ENCODE results near the gene NT5DC3. TPM values are rescaled to one million over a fixed set of nuclear protein-coding genes. Genes with fewer than 3 reads are reported as not detected.

NT5DC3 gene
- total RNA-seq, 6 donors from 2014 or later = 3.8 to 29.3 (median 7.3) TPM

DNA sequence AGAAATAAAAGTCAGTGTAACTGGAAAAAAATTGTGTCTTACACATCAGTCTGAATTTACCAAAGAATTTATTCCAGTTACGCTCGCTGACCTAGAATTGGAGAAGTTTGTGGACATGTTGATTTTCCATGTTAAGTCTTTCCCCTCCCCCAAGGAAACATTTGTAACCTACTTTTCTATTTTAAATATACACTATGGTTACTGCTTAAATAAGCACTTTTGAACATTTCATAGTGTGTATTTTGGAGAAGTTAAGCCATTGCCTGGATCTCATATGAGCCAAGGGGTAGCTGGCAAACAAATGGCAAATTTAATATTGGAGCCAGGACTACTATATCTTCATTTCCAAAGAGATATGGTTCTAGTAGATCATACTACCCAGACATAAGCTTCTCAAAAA is 42.9 kb upstream of the NT5DC3 start:
- no peaks in the 10 kb centered on the region for H3K4me1 ChIP-seq

DNA sequence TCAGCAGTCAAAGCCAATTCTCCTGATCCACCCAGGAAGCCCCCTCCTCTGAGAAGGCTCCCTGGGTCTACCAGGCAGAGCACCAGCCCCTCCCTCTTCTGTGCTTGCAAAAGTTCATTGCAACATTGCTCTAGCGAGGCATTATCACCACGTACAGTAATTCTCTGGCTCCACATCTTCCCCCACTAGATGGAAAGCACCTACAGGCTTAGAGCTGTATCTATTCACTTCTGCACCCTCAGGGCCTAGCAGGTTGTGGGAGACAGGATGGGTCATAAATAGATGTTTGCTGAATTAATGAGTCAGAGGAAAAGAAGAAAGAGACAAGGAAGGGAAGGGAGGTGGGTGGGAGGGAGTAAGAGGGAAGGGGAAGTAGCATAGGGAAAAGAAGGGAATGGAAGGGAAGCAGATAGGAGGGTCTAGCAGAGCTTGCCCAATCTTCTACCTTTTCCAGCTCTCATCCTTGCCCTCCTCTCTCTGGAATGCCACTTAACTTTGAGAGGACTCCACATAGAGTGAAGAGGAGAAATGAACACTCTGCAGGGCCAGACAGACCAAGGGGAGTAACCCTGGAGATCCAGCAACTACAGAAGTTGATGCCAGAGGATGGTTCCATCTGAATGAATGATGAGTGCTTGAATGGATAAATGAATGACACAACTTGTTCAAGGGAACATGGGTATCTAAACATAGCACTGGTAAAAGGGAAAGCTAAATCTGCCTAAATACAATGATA is 42.0 kb upstream of the NT5DC3 start:
- H3K4me3 ChIP-seq = no peak overlapping the region
- no peaks in the 10 kb centered on the region for H3K9me3 ChIP-seq
- H3K27me3 ChIP-seq = no peaks in the 10 kb centered on the region
- H3K4me1 ChIP-seq = no peaks in the 10 kb centered on the region
- DNase-seq (no peak), ATAC-seq (ENCODE audit: low FRiP score in 2 of 2) (no peak)
- no peak overlapping the region for H3K27ac ChIP-seq
- 22 to 64% methylated on average over 2 of the region's 2 CpGs for WGBS, 2 donors
- TF ChIP-seq POLR2AphosphoS5 (IDR thresholded peaks at IDR 0.05) (no peak), EP300 (IDR thresholded peaks at IDR 0.05) (no peak), POLR2A (IDR thresholded peaks at IDR 0.05) (no peak)
- TF ChIP-seq, protein P1, sequence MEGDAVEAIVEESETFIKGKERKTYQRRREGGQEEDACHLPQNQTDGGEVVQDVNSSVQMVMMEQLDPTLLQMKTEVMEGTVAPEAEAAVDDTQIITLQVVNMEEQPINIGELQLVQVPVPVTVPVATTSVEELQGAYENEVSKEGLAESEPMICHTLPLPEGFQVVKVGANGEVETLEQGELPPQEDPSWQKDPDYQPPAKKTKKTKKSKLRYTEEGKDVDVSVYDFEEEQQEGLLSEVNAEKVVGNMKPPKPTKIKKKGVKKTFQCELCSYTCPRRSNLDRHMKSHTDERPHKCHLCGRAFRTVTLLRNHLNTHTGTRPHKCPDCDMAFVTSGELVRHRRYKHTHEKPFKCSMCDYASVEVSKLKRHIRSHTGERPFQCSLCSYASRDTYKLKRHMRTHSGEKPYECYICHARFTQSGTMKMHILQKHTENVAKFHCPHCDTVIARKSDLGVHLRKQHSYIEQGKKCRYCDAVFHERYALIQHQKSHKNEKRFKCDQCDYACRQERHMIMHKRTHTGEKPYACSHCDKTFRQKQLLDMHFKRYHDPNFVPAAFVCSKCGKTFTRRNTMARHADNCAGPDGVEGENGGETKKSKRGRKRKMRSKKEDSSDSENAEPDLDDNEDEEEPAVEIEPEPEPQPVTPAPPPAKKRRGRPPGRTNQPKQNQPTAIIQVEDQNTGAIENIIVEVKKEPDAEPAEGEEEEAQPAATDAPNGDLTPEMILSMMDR (IDR thresholded peaks at IDR 0.05) = no peak
- H3K36me3 ChIP-seq = no peaks in the 10 kb centered on the region

More for the DNA sequence above, 42.9 kb upstream of the NT5DC3 start:
- TF ChIP-seq POLR2AphosphoS5 (IDR thresholded peaks at IDR 0.05) (no peak), EP300 (IDR thresholded peaks at IDR 0.05) (no peak), POLR2A (IDR thresholded peaks at IDR 0.05) (no peak)
- TF ChIP-seq, protein P1 (IDR thresholded peaks at IDR 0.05) = no peak
- no peak overlapping the region for H3K4me3 ChIP-seq
- DNase-seq (no peak), ATAC-seq (ENCODE audit: low FRiP score in 2 of 2) (no peak)
- H3K9me3 ChIP-seq = no peaks in the 10 kb centered on the region
- H3K27me3 ChIP-seq = no peaks in the 10 kb centered on the region
- no peaks in the 10 kb centered on the region for H3K36me3 ChIP-seq
- 78 to 80% methylated on average over 2 of the region's 2 CpGs for WGBS, 2 donors
- no peak overlapping the region for H3K27ac ChIP-seq

DNA sequence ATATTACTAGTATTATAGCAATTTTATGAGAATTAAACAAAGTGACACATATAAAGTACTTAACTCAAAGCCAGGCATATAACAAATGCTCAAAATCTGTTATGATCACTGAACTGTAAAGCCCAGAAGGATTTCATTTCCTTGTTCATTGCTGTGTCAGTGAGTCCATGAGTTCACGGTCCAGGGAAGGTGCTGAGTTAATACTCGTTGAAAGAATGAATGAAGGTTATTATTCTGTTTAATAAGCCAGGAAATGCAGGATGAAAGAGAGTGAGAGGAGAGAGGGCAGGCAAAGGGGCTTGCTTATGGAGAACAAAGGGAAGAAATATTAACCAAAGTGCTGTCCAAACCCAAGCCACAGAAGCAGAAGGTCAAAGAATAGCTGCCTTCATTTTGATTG is 40.2 kb upstream of the NT5DC3 start:
- H3K27ac ChIP-seq = no peak overlapping the region
- no peaks in the 10 kb centered on the region for H3K4me1 ChIP-seq
- H3K9me3 ChIP-seq = no peaks in the 10 kb centered on the region
- H3K4me3 ChIP-seq = no peak overlapping the region
- WGBS, 2 donors = 46 to 59% methylated on average over 2 of the region's 2 CpGs
- ATAC-seq (ENCODE audit: low FRiP score in 2 of 2) (no peak), DNase-seq (no peak)
- no peaks in the 10 kb centered on the region for H3K27me3 ChIP-seq
- TF ChIP-seq, protein P1 (IDR thresholded peaks at IDR 0.05) = no peak
- no peak for TF ChIP-seq EP300 (IDR thresholded peaks at IDR 0.05)
- TF ChIP-seq POLR2A (IDR thresholded peaks at IDR 0.05) = no peak
- TF ChIP-seq POLR2AphosphoS5 (IDR thresholded peaks at IDR 0.05) = no peak
- no peaks in the 10 kb centered on the region for H3K36me3 ChIP-seq

DNA sequence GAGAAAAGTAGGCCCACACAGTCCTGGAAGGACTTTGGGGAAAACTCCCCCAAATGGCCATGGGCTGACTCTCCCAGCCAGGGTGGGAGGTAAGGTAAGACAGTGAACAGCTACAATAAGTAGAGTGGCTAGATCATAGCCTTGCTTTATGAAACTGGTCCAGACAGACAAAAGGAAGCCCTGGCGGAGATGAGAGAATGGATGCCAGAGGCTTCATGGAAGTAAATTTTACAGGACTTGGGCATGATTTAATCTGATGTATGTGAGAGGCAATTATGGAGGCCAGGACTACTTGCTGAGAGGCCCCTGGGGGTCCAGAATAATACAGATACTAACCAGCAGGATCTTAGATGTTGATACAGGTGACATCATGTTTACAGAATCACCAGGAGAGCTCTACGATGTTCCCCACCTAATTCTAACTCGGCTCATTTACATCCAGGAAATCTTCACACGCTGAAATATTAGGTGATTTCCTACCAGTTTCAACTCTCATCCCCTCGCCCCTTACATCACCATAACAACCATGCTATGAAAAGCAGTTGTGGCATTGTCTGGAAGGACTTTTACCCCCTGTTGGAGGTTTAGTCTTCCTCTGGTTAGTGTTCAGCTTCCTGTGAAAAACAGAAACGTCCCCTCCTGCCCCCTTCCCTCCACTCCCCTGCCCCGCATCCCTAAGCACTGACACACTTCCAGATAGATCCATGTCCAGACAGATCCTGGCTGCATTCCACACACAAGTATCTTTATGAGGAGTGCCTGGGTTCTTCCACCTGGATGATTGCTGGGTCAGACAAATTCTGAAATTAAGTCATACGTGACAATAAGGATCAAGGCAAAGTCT is 39.5 kb upstream of the NT5DC3 start:
- H3K27ac ChIP-seq = no peak overlapping the region
- no peak overlapping the region for H3K4me3 ChIP-seq
- H3K27me3 ChIP-seq = no peaks in the 10 kb centered on the region
- no peaks in the 10 kb centered on the region for H3K9me3 ChIP-seq
- ATAC-seq (ENCODE audit: low FRiP score in 2 of 2) (no peak), DNase-seq (no peak)
- TF ChIP-seq POLR2A (IDR thresholded peaks at IDR 0.05) (no peak), EP300 (IDR thresholded peaks at IDR 0.05) (no peak), POLR2AphosphoS5 (IDR thresholded peaks at IDR 0.05) (no peak)
- TF ChIP-seq, protein P1 (IDR thresholded peaks at IDR 0.05) = no peak
- WGBS, 2 donors = 39 to 40% methylated on average over 8 of the region's 8 CpGs
- no peaks in the 10 kb centered on the region for H3K36me3 ChIP-seq
- H3K4me1 ChIP-seq = no peaks in the 10 kb centered on the region
